NB4 (cell line): ENCODE measurements around the gene IL15.

Experiments used
- DNase-seq: peaks from one replicate; pipeline ENCODE4 v3.0.0; 2010; ENCODE audit warnings: low read depth
- H3K4me3 ChIP-seq: one replicate; pipeline ENCODE4 v1.5.1; 2011; ENCODE audit warnings: mild to moderate bottlenecking, low read depth, low read length, moderate library complexity
- CTCF ChIP-seq: IDR thresholded peaks from one replicate; pipeline ENCODE4 v1.5.1; 2012; ENCODE audit warnings: low read depth, low read length
- MAX ChIP-seq: IDR thresholded peaks from 2 replicates; pipeline ENCODE4 v1.6.1; 2011; ENCODE audit warnings: low read depth, low read length
- MYC ChIP-seq: IDR thresholded peaks from 2 replicates; pipeline ENCODE4 v1.6.1; 2011; ENCODE audit warnings: low read depth, low read length
- POLR2A ChIP-seq: IDR thresholded peaks from 2 replicates; pipeline ENCODE4 v1.6.1; 2011; ENCODE audit warnings: mild to moderate bottlenecking; ENCODE audit not compliant: insufficient read length; ENCODE audit errors: extremely low read depth

Gene IL15

GRCh38 chr4:141771889-141772830 lies 135.8 kb downstream of the IL15 start:
- no peak overlapping the region for H3K4me3 ChIP-seq
- DNase-seq: no peak
- TF ChIP-seq POLR2A: no peak
- TF ChIP-seq CTCF: no peak
- no peak for TF ChIP-seq MAX
- no peak for TF ChIP-seq MYC

- no peak for DNase-seq
- TF ChIP-seq MAX (no peak), POLR2A (no peak), CTCF (no peak), MYC (no peak)
- H3K4me3 ChIP-seq: no peak overlapping the region
Measured at GRCh38 chr4:141772838-141773237, 136.5 kb downstream of the IL15 start.

GRCh38 chr4:141782205-141782604 lies 145.8 kb downstream of the IL15 start:
- no peak for TF ChIP-seq CTCF
- TF ChIP-seq MAX: no peak
- no peak for TF ChIP-seq MYC
- no peak for TF ChIP-seq POLR2A
- H3K4me3 ChIP-seq: no peak overlapping the region
- DNase-seq: no peak
